H9 (cell line): Measurements from ENCODE around the gene VRK2. TPM values are rescaled to one million over a fixed set of nuclear protein-coding genes. Genes with fewer than 3 reads are reported as not detected.
A peak's percentile ranks its signal among the peaks of the same experiment; 100 is the strongest.

Source experiments
- DNase-seq: peaks from one replicate; pipeline ENCODE4 v3.0.0-alpha.2; 2017
- H2AFZ ChIP-seq: one replicate; pipeline ENCODE4 v1.6.1; 2013; ENCODE audit warnings: mild to moderate bottlenecking, low read length, control low read depth, moderate library complexity
- H2AK5ac ChIP-seq: 2 replicates; pipeline ENCODE4 v1.6.1; 2013; ENCODE audit warnings: low read length, control low read depth, mixed read lengths; ENCODE audit not compliant: insufficient read length
- H2BK120ac ChIP-seq: one replicate; pipeline ENCODE4 v1.6.1; 2013; ENCODE audit warnings: low read depth, mild to moderate bottlenecking, low read length, control low read depth, inconsistent platforms; ENCODE audit not compliant: poor library complexity, severe bottlenecking
- H2BK12ac ChIP-seq: 2 replicates; pipeline ENCODE4 v1.6.1; 2013; ENCODE audit warnings: low read length, control low read depth, mixed read lengths, low read depth; ENCODE audit not compliant: insufficient read length
- H2BK15ac ChIP-seq: 2 replicates; pipeline ENCODE4 v1.6.1; 2013; ENCODE audit warnings: low read depth, low read length, control low read depth
- H2BK20ac ChIP-seq: one replicate; pipeline ENCODE4 v1.6.1; 2013; ENCODE audit warnings: low read depth, mild to moderate bottlenecking, low read length, control low read depth, inconsistent platforms; ENCODE audit not compliant: poor library complexity, severe bottlenecking
- H2BK5ac ChIP-seq: 2 replicates; pipeline ENCODE4 v1.6.1; 2013; ENCODE audit warnings: low read length, control low read depth, mixed read lengths; ENCODE audit not compliant: insufficient read length
- H3K14ac ChIP-seq: 2 replicates; pipeline ENCODE4 v1.6.1; 2013; ENCODE audit warnings: low read length, control low read depth; ENCODE audit not compliant: insufficient read depth
- H3K18ac ChIP-seq: 2 replicates; pipeline ENCODE4 v1.6.1; 2013; ENCODE audit warnings: low read depth, mild to moderate bottlenecking, mixed read lengths, low read length, control low read depth; ENCODE audit not compliant: insufficient read length
- H3K23ac ChIP-seq: 2 replicates; pipeline ENCODE4 v1.6.1; 2013; ENCODE audit warnings: low read length, control low read depth, mixed read lengths, low read depth; ENCODE audit not compliant: insufficient read length
- H3K23me2 ChIP-seq: 2 replicates; pipeline ENCODE4 v1.6.1; 2013; ENCODE audit warnings: low read depth, mild to moderate bottlenecking, mixed read lengths, low read length, control low read depth; ENCODE audit not compliant: insufficient read length, poor library complexity, severe bottlenecking
- H3K27ac ChIP-seq: 2 replicates; pipeline ENCODE4 v1.5.1; 2013; ENCODE audit warnings: low read length, control low read depth, mixed read lengths, low read depth; ENCODE audit not compliant: insufficient read length
- H3K27me3 ChIP-seq: 2 replicates; pipeline ENCODE4 v1.6.1; 2013; ENCODE audit warnings: low read length, control low read depth, inconsistent platforms; ENCODE audit not compliant: insufficient read depth
- H3K4ac ChIP-seq: 2 replicates; pipeline ENCODE4 v1.6.1; 2013; ENCODE audit warnings: low read depth, mild to moderate bottlenecking, control low read depth, inconsistent platforms, low read length, moderate library complexity
- H3K4me1 ChIP-seq: 2 replicates; pipeline ENCODE4 v1.6.1; 2013; ENCODE audit warnings: low read length, control low read depth, inconsistent platforms; ENCODE audit not compliant: insufficient read depth
- H3K4me2 ChIP-seq: 2 replicates; pipeline ENCODE4 v1.6.1; 2013; ENCODE audit warnings: low read length, control low read depth, mixed read lengths; ENCODE audit not compliant: insufficient read length, insufficient read depth
- H3K56ac ChIP-seq: 2 replicates; pipeline ENCODE4 v1.6.1; 2013; ENCODE audit warnings: low read depth, mild to moderate bottlenecking, mixed read lengths, low read length, control low read depth; ENCODE audit not compliant: insufficient read length
- H3K79me1 ChIP-seq: 2 replicates; pipeline ENCODE4 v1.6.1; 2013; ENCODE audit warnings: low read depth, mild to moderate bottlenecking, moderate library complexity, low read length, control low read depth, inconsistent platforms; ENCODE audit not compliant: insufficient read depth, poor library complexity, severe bottlenecking
- H3K79me2 ChIP-seq: 2 replicates; pipeline ENCODE4 v1.6.1; 2013; ENCODE audit warnings: low read length, control low read depth, inconsistent platforms; ENCODE audit not compliant: insufficient read depth
- H3K9ac ChIP-seq: 2 replicates; pipeline ENCODE4 v1.6.1; 2013; ENCODE audit warnings: low read length, control low read depth, mixed read lengths; ENCODE audit not compliant: insufficient read length; ENCODE audit errors: extremely low read depth
- H3K9me3 ChIP-seq: one replicate; pipeline ENCODE4 v1.6.1; 2013; ENCODE audit warnings: low read depth, low read length, inconsistent platforms; ENCODE audit not compliant: control insufficient read depth
- H3T11ph ChIP-seq: one replicate; pipeline ENCODE4 v1.6.1; 2013; ENCODE audit warnings: mild to moderate bottlenecking, low read length, control low read depth, inconsistent platforms
- H4K20me1 ChIP-seq: one replicate; pipeline ENCODE4 v1.6.1; 2013; ENCODE audit not compliant: control insufficient read depth, insufficient read length, insufficient read depth
- H4K5ac ChIP-seq: 2 replicates; pipeline ENCODE4 v1.6.1; 2013; ENCODE audit warnings: low read depth, mild to moderate bottlenecking, mixed read lengths, low read length, control low read depth; ENCODE audit not compliant: insufficient read length
- H4K8ac ChIP-seq: replicated peaks from 2 replicates; pipeline ENCODE4 v1.6.1; 2013; ENCODE audit warnings: low read length, control low read depth, mixed read lengths, low read depth; ENCODE audit not compliant: insufficient read length
- H4K91ac ChIP-seq: 2 replicates; pipeline ENCODE4 v1.6.1; 2013; ENCODE audit warnings: low read depth, mild to moderate bottlenecking, moderate library complexity, mixed read lengths, low read length, control low read depth; ENCODE audit not compliant: insufficient read length
- H3K27ac Mint-ChIP-seq, 3 experiments: 2 replicates in 2 of 3; 3 replicates in 1 of 3; pipeline ENCODE4 v1.8.0; 2020 to 2021; ENCODE audit warnings: mixed read lengths in 3 of 3, mild to moderate bottlenecking in 1 of 3, moderate library complexity in 1 of 3
- H3K27me3 Mint-ChIP-seq: 2 replicates; pipeline ENCODE4 v1.8.0; 2021; ENCODE audit warnings: low read depth, mild to moderate bottlenecking, moderate library complexity, mixed read lengths
- H3K36me3 Mint-ChIP-seq, 3 experiments: 2 replicates in 2 of 3; 3 replicates in 1 of 3; pipeline ENCODE4 v1.8.0; 2020 to 2021; ENCODE audit warnings: low read depth in 3 of 3, mixed read lengths in 3 of 3; ENCODE audit not compliant: insufficient read depth in 1 of 3
- H3K4me1 Mint-ChIP-seq, 2 experiments: 2 replicates each; pipeline ENCODE4 v1.8.0; 2020; ENCODE audit warnings: mixed read lengths in 2 of 2
- H3K4me3 Mint-ChIP-seq, 2 experiments: 2 replicates in 1 of 2; 3 replicates in 1 of 2; pipeline ENCODE4 v1.8.0; 2020 to 2021; ENCODE audit warnings: mild to moderate bottlenecking in 2 of 2, mixed read lengths in 2 of 2, moderate library complexity in 1 of 2
- H3K9me3 Mint-ChIP-seq, 2 experiments: 2 replicates in 1 of 2; 3 replicates in 1 of 2; pipeline ENCODE4 v1.8.0; 2020; ENCODE audit warnings: mild to moderate bottlenecking in 2 of 2, mixed read lengths in 2 of 2, moderate library complexity in 1 of 2
- WGBS: extraction: QIAGEN DNeasy Blood & Tissue Kit; methylation state at CpG from one replicate; pipeline ENCODE4 v1.1.7; 2013; ENCODE audit warnings: missing lambda C conversion rate, low lambda C conversion rate, mixed read lengths; ENCODE audit not compliant: insufficient read length; ENCODE audit errors: extremely low coverage; 5-methylcytosine and 5-hydroxymethylcytosine counted together
- long read RNA-seq: library from polyadenylated mRNA; unstranded; transcript quantifications from one replicate; pipeline ENCODE4 v2.0.0, GENCODE V29; 2020
- total RNA-seq: library from RNA; stranded (reverse); gene quantifications from 2 replicates; pipeline ENCODE4 v1.2.1, GENCODE V29; 2021
- TF ChIP-seq, protein P1 (sequence below): fragments of 200-600 bp; sonication (generic); conservative IDR thresholded peaks from 3 replicates; pipeline ENCODE4 v1.8.0; 2021; ENCODE audit warnings: antibody characterized with exemption, mild to moderate bottlenecking

Gene VRK2
- total RNA-seq, result 22.6 and 23.8 TPM in 2 replicates
- long read RNA-seq, transcript VRK2-201 (13 exons, 1,888 nt), result major isoform, 53 of 134 reads
- long read RNA-seq, partial matches to known transcripts, result 21 of 134 reads
- long read RNA-seq, other reads (novel, unspliced or antisense), result 60 of 134 reads

DNA sequence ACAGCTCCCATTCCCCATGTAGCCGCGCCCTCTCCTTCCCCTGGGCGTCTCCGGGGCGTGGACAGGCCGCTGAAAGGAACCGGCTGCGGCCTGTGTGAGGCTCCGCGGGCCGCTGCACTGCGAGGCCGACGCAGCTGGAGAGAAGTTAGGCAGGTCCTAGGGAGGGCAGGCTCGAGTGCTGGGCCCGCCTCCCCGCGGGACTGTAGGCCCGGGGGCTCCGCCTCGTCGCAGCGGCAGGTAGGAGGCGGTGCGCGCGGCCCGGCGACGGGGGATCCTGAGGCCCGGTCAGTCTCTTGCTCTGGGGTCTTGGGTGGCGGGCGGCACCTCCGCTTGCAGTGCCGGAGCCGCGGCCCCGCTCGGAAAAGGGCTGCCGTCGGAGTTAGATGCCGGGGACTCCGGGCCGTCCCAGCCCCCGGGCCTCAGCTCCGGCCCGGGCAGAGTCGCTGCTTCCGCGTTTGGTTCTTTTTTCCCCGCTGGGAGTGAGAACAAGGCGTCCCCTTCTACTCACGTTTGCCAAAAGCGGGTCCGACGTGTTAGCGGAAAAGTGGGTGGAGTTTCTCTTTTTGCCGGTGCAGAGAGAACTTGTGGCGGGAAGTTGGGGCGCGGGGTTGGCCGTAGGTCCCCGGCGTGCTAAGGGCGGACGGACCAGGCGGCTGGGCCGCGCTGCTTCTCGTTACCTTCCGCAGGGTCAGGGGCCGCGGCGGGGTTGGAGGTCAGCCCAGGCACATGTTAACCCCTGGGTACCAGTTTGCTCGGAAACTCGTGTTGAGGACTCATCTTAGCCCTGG is at the start of gene VRK2:
Gene VRK2, plus strand, starts transcription at position 222 of the 788 bp plus-strand sequence. CDS start 2,026 bp downstream, outside the sequence.
- TF ChIP-seq, protein P1, sequence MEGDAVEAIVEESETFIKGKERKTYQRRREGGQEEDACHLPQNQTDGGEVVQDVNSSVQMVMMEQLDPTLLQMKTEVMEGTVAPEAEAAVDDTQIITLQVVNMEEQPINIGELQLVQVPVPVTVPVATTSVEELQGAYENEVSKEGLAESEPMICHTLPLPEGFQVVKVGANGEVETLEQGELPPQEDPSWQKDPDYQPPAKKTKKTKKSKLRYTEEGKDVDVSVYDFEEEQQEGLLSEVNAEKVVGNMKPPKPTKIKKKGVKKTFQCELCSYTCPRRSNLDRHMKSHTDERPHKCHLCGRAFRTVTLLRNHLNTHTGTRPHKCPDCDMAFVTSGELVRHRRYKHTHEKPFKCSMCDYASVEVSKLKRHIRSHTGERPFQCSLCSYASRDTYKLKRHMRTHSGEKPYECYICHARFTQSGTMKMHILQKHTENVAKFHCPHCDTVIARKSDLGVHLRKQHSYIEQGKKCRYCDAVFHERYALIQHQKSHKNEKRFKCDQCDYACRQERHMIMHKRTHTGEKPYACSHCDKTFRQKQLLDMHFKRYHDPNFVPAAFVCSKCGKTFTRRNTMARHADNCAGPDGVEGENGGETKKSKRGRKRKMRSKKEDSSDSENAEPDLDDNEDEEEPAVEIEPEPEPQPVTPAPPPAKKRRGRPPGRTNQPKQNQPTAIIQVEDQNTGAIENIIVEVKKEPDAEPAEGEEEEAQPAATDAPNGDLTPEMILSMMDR, result no peak; the same call in 2 of the 3 replicates
- peak within 1 kb of the TSS; percentile 93 for H3K9ac ChIP-seq
- no peak within 1 kb of the TSS for H4K8ac ChIP-seq
- peak within 1 kb of the TSS; percentile 97 for H3K4me2 ChIP-seq
- H3K4ac ChIP-seq, result no peak within 1 kb of the TSS; the same call in 1 of the 2 replicates
- peak; percentile 92 for DNase-seq
- H3K14ac ChIP-seq, result peak within 1 kb of the TSS; percentile 98
- no CpG with 5 or more reads among the region's 76 CpGs for WGBS
- H3K79me1 ChIP-seq, result no peaks in the 10 kb centered on the region
- H2AK5ac ChIP-seq, result no peak within 1 kb of the TSS
- H3K4me1 Mint-ChIP-seq, result peaks cover 25 to 32% of the 10 kb centered on the region in 2 experiments
- H2AFZ ChIP-seq, result peak within 1 kb of the TSS; percentile 88
- H3K27me3 ChIP-seq, result no peaks in the 10 kb centered on the region
- H4K91ac ChIP-seq, result no peak within 1 kb of the TSS
- H3K79me2 ChIP-seq, result no peaks in the 10 kb centered on the region
- no peaks in the 10 kb centered on the region for H4K20me1 ChIP-seq
- peak within 1 kb of the TSS; percentile 78 to 83 for H3K4me3 Mint-ChIP-seq
- H2BK15ac ChIP-seq, result no peak within 1 kb of the TSS
- peaks cover 2% of the 10 kb centered on the region; the same call in 1 of the 2 replicates for H3K4me1 ChIP-seq
- H3K18ac ChIP-seq, result peak within 1 kb of the TSS; percentile 98
- H3K23me2 ChIP-seq, result peaks cover 13% of the 10 kb centered on the region
- peak within 1 kb of the TSS; percentile 93 for H3K27ac ChIP-seq
- H4K5ac ChIP-seq, result peak within 1 kb of the TSS; percentile 92
- peak within 1 kb of the TSS; percentile 57 for H2BK12ac ChIP-seq
- H3K9me3 ChIP-seq, result no peaks in the 10 kb centered on the region
- H3K23ac ChIP-seq, result no peak within 1 kb of the TSS
- H2BK5ac ChIP-seq, result no peak within 1 kb of the TSS
- H3K36me3 Mint-ChIP-seq, result peaks cover 3 to 12% (median 7%) of the 10 kb centered on the region in 3 experiments; a peak in 5 of 7 replicates
- peak within 1 kb of the TSS; percentile 12 for H2BK120ac ChIP-seq
- H2BK20ac ChIP-seq, result no peak within 1 kb of the TSS
- no peaks in the 10 kb centered on the region for H3K9me3 Mint-ChIP-seq
- peak within 1 kb of the TSS; percentile 93 for H3K27ac Mint-ChIP-seq
- no peaks in the 10 kb centered on the region for H3K27me3 Mint-ChIP-seq
- no peak within 1 kb of the TSS for H3K56ac ChIP-seq
- H3T11ph ChIP-seq, result no peak within 1 kb of the TSS
